ENCODE data around the gene MRPS2.
A peak's percentile ranks its signal among the peaks of the same experiment; 100 is the strongest.

The MRPS2 gene

DNA sequence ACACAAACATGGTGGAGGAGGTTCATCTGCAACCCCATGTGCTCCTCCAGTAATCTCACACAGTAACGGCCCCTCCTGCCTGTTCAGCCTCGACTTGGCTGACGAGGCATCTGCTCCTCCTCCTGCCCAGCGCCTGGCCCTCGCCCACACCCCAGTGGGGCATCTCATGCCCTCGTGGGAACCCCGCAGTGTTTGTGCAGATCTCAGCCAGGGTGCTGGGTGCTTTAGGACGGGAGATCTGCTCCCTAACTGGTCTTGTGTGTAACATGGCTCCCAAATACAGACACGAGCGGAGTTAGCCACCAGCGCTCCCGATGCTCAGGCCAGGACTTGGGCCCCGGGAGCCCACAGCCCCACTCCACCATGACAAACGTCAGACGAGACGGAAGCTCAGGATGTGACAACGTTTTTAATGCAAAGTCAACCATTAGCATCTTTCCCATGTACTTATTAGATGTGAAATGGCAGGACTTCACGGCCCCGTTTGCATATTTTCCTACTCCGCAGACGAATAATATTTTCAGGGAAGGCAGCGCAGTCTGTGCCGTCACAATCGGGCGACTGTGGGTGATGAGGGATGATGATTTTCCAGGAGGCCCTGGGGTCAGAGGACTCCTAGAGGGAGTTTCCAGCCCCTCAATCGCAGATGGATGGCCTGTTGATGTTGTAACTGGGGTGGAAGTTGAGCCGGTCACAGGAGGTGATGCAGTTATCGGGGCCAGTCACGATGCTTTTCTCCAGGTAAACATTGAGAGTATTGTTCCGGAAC lies 5.5 kb upstream of the MRPS2 start:
- H3K27ac ChIP-seq, result no peak overlapping the region
- TF ChIP-seq ZFX (IDR thresholded peaks at IDR 0.05), result no peak
- TF ChIP-seq, protein P1, sequence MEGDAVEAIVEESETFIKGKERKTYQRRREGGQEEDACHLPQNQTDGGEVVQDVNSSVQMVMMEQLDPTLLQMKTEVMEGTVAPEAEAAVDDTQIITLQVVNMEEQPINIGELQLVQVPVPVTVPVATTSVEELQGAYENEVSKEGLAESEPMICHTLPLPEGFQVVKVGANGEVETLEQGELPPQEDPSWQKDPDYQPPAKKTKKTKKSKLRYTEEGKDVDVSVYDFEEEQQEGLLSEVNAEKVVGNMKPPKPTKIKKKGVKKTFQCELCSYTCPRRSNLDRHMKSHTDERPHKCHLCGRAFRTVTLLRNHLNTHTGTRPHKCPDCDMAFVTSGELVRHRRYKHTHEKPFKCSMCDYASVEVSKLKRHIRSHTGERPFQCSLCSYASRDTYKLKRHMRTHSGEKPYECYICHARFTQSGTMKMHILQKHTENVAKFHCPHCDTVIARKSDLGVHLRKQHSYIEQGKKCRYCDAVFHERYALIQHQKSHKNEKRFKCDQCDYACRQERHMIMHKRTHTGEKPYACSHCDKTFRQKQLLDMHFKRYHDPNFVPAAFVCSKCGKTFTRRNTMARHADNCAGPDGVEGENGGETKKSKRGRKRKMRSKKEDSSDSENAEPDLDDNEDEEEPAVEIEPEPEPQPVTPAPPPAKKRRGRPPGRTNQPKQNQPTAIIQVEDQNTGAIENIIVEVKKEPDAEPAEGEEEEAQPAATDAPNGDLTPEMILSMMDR (conservative IDR thresholded peaks at IDR 0.05), result no peak

DNA sequence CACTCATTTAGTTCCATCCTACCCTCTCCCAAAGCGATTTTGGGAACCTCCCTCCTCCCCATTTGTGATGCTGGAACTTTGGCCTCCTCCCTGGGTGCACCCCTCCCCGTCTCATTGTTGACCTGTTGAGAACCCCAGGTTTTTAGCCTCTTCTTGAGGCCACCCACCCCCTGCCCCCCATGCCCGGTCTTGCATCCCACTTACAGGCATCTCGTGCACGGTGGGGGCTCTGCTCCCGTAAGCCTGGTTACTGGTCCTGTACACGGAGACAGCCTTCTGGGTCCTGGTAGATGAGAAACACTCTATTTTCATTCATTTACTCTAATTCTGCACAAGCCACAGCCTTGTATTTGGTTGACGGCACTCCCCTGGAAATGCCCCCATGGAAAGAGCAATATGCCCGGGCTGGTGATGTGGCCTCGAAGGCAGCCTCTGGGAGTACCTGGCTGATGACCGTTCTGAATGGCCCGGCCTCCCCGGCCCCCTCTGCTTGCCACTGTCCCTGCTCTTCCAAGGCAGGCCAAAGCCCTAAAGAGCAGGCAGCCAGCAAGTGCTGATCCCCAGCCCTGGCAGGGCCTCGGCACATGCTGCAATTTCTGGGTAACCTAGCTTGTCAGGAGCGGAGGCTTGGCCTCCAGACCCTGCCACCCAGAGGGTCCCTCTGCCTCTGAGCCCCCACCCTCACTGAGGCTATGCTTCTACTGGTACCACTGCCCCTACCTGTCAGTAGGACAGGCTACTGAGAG lies 1.9 kb upstream of the MRPS2 start:
- H3K27ac ChIP-seq, result no peak overlapping the region; the same call in 1 of the 2 replicates
- no peak for TF ChIP-seq ZFX (IDR thresholded peaks at IDR 0.05)
- TF ChIP-seq, protein P1 (conservative IDR thresholded peaks at IDR 0.05), result no peak

DNA sequence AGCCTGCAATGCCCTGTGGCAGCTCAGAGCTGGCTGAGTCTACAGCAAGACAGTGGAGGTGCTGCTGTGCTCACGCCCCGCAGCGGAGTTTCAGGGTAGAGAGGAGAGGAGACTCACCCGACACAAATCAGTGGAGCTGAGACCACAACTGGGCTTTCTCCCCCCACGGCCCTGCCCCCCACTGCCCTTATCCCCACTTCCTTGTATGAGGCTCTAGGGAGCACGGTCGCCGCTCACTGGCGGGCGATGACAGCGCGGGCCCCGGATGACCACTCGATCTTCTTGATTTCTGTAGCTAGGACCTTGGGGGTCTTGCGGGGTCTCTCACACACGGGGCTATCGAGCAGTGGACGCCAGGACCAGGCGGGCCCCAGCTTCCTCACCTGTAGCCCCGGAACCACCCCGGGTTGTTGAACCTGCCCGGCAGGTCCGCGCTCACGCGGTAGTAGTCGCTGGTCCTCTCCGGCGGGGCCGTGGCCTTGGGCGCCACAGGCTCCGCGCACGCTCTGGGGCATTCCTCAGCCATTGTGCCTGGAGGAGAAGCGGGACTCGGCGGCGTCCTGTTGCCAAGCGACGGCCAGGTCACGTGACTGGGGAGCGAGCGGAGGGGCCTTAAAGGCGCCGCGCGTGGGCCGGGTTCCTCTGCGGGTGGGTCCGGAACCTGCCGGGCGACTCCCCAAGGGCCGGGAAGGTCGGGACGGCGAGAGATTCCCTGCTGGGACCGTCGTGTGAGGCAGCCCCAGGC lies 984 bp upstream of the MRPS2 start:
- H3K27ac ChIP-seq, result peak overlapping the region; percentile 96
- no peak for TF ChIP-seq ZFX (IDR thresholded peaks at IDR 0.05)
- TF ChIP-seq, protein P1 (conservative IDR thresholded peaks at IDR 0.05), result no peak

- H3K27ac ChIP-seq, result peak overlapping the region; percentile 96
Observed at GRCh38 chr9:135500071-135500524, 384 bp upstream of the MRPS2 start.

DNA sequence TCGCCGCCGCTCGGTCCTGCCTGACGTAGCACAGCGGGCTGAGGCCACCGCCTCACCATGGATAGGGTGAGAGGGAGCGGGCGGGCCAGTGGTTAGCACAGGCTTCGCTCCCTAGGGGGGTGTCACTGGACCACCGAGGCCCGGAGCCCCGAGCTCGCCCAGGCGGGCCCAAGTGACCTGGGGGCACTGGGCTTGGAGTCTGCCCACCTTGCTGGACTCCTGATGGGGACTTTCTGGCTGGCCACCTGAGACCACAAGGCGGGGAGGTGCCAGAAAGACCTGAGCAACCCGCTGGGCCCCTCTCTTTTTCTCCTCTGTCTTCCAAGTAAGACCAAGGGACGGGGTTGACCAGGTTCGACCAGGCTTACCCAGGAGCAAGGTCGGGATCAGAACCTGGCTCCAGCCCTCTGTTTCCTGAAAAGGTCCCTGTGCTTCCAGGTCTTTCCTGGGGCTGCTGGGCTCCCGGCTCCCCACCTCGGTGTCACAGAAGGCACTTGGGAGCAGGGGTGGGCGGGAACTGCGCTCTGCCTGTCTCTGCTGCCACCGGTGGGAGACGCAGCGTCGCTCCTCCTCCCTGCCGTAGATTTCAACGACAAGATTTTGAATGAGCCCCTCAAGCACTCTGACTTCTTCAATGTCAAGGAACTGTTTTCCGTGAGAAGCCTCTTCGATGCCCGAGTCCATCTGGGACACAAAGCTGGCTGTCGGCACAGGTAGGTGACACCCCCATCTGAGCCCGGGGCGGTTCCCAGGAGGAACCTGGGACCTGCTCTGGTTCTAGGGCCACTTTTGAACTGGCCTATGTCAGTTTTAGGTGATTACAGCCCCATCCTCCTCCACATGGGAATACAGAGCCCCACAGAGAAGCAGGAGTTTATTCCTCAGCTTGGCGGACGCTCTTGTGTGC lies 1.0 kb downstream of the MRPS2 start:
- TF ChIP-seq ZFX (IDR thresholded peaks at IDR 0.05), result no peak
- TF ChIP-seq, protein P1 (conservative IDR thresholded peaks at IDR 0.05), result no peak
- H3K27ac ChIP-seq, result peak overlapping the region; percentile 96

More at GRCh38 chr9:135500071-135500524, 384 bp upstream of the MRPS2 start:
- TF ChIP-seq, protein P1 (conservative IDR thresholded peaks at IDR 0.05), result no peak
- no peak for TF ChIP-seq ZFX (IDR thresholded peaks at IDR 0.05)

DNA sequence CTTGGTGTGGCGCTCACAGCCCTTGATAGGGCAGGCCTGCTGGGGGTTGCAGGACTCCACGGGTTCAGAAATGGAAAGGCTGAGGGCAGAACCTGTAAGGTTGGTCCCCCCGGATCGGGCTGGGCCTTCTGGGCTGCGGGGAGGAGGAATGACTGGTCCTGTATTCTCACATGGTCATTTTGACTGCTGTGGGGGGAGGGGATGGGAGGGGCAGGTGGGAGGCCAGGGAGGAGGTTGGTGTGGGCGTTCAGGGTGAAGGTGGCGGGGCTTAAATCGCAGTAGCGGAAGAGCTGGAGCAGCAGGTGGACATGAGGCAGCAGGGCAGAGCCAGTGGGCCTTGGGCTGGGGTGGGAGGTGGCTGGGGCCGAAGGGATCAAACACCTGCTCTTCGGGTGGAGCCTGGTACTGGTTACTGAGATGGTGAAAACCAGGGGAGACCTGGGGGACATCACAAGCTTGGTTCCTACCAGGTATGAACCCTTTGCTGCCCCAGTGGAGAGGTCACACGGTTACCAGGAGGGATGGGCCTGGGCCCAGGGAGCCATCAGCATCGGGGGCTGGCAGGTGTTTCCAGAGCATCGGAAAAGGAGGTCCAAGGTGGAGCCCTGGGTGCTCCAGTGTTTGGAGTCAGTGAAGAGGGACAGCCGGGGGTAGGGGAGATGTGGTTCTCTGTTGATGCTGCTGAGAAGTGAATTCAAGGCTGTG lies 1.8 kb downstream of the MRPS2 start:
- TF ChIP-seq ZFX (IDR thresholded peaks at IDR 0.05), result no peak
- TF ChIP-seq, protein P1 (conservative IDR thresholded peaks at IDR 0.05), result no peak
- peak overlapping the region; percentile 96 for H3K27ac ChIP-seq

Measured in C4-2B (cell line).